22Rv1 (cell line): ENCODE results near the gene PDSS1.

Source experiments
- H3K27ac ChIP-seq: fragments of 450-650 bp; 2 replicates; pipeline ENCODE4 v1.5.1; 2017
- ZFX ChIP-seq: fragments of 450-650 bp; IDR thresholded peaks from 2 replicates; pipeline ENCODE4 v1.6.1; 2017; ENCODE audit warnings: antibody characterized with exemption, borderline replicate concordance
- TF ChIP-seq, protein P1 (sequence below): fragments of 450-650 bp; IDR thresholded peaks from 2 replicates; pipeline ENCODE4 v1.5.1; 2017; ENCODE audit warnings: mild to moderate bottlenecking

The PDSS1 gene

GRCh38 chr10:26730552-26730951 lies 33.1 kb downstream of the PDSS1 start:
- TF ChIP-seq, protein P1, sequence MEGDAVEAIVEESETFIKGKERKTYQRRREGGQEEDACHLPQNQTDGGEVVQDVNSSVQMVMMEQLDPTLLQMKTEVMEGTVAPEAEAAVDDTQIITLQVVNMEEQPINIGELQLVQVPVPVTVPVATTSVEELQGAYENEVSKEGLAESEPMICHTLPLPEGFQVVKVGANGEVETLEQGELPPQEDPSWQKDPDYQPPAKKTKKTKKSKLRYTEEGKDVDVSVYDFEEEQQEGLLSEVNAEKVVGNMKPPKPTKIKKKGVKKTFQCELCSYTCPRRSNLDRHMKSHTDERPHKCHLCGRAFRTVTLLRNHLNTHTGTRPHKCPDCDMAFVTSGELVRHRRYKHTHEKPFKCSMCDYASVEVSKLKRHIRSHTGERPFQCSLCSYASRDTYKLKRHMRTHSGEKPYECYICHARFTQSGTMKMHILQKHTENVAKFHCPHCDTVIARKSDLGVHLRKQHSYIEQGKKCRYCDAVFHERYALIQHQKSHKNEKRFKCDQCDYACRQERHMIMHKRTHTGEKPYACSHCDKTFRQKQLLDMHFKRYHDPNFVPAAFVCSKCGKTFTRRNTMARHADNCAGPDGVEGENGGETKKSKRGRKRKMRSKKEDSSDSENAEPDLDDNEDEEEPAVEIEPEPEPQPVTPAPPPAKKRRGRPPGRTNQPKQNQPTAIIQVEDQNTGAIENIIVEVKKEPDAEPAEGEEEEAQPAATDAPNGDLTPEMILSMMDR = no peak
- no peak overlapping the region for H3K27ac ChIP-seq

DNA sequence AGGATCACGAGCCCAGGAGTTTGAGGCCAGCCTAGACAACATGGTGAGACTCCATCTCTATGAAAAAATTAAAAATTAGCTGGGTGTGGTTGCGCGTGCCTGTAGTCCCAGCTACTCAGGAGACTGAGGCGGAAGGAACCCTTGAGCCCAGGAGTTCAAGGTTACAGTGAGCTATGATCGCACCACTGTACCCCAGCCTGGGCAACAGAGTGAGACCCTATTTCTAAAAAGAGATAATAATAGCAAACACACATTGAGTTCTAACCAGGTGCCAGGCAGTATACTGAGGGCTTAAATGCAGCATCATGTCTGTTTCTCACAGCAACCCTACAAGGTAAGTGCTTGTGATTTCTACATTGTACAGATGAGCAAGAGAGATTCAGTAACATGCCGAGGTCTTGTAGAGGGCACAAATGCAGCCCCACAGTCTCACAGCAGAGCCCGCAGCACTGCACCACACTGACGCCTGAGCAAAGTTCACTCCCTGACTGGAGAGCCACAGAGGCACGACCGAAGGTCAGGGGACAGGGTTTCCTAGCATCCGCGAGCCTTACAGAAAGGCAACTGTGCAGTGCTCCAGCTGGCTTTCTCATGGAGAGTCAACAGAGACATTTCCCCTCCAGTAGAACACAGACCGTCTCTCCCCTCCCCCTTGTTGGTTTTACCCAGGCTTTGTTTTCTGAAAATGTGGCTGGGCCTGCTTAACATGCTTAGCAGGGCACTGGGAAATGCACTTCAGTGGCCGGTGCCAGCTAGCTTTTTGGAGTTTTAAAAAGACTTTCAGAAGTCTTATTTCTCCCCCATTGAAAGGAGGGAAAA lies 36.5 kb downstream of the PDSS1 start:
- TF ChIP-seq, protein P1 = no peak
- no peak for TF ChIP-seq ZFX
- H3K27ac ChIP-seq = no peak overlapping the region

DNA sequence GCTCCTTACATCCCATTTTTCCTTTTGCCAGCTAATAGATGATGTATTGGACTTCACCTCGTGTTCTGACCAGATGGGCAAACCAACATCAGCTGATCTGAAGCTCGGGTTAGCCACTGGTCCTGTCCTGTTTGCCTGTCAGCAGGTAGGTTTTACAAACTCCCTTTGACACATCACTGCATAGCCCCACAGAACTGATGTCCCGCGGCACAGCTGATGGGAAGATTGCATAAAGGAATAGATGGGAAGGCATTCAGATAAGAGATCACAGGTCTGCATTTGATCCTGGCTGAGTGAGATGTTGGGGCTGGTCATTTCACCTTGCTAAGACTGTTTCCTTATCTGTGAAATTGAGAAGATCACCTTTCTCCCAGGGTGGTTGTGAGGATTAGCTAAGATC lies 37.9 kb downstream of the PDSS1 start:
- TF ChIP-seq, protein P1 = no peak
- TF ChIP-seq ZFX = no peak
- no peak overlapping the region for H3K27ac ChIP-seq

DNA sequence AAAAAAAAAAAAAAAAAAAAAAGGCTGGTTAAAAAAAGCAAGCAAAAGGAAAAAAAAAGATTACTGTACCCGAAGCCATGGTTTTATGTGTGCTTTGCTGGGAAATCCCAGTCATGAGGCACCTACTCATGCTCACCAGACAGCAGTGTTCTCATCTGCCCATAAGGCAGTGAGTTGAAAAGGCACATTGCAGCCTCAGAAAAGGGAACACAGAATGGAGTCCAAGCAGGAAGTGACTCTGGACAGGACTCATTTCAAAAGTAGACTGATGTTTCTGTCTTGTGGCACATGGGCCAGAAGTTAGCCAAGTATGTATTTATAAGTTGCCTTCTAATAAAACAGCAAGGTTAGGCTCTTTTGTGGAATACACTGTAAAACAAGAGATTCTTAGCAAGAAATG lies 40.2 kb downstream of the PDSS1 start:
- H3K27ac ChIP-seq = no peak overlapping the region
- no peak for TF ChIP-seq ZFX
- TF ChIP-seq, protein P1 = no peak

- TF ChIP-seq, protein P1 = no peak
- TF ChIP-seq ZFX = no peak
- no peak overlapping the region for H3K27ac ChIP-seq
Measured at GRCh38 chr10:26738301-26738911, 40.9 kb downstream of the PDSS1 start.

DNA sequence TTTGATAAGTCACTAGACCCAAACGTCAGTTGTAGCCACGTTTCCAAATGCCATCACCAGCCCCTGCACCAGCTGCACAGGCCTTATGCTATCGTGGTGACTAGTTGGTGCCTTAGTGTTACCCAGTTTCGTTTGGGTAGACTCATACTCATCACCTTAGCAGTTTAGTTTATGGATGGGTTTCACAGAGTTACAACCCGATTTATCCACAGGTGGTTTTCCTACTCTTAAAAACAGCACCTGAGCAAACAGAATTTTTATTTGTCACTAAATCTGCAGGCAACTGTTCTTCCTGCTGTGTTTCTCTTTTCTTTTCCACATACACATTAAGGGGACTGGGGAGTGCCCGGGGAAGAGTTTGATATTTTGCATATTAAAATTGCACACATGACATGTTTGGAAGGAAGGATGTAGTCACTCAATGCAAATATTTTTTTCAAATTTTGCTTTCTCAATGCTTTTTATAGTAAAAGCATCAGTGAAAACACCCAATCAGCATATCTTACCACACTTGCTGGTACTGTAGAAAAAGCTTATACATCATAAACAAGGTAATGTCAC lies 41.6 kb downstream of the PDSS1 start:
- no peak overlapping the region for H3K27ac ChIP-seq
- TF ChIP-seq ZFX = no peak
- TF ChIP-seq, protein P1 = no peak

- H3K27ac ChIP-seq = no peak overlapping the region
- TF ChIP-seq, protein P1 = no peak
- no peak for TF ChIP-seq ZFX
Measured at GRCh38 chr10:26741368-26741767, 43.9 kb downstream of the PDSS1 start.
